Body of pancreas (tissue), 4 donors: ENCODE results near the gene COL19A1.

Source experiments
- POLR2A ChIP-seq, 3 donors: fragments of 450-650 bp; IDR thresholded peaks; one replicate each; pipeline ENCODE4 v1.6.1; 2016; ENCODE audit warnings: antibody characterized with exemption in 3 of 3, mild to moderate bottlenecking in 2 of 3
- TF ChIP-seq, protein P1 (sequence below), 7 experiments: fragments of 450-650 bp in 4 of 7; fragments of 200-600 bp in 3 of 7; sonication (generic) in 3 of 7; IDR thresholded peaks; one replicate each; pipeline ENCODE4 v1.5.1; 2016 to 2019; ENCODE audit warnings: antibody characterized with exemption in 7 of 7

DNA sequence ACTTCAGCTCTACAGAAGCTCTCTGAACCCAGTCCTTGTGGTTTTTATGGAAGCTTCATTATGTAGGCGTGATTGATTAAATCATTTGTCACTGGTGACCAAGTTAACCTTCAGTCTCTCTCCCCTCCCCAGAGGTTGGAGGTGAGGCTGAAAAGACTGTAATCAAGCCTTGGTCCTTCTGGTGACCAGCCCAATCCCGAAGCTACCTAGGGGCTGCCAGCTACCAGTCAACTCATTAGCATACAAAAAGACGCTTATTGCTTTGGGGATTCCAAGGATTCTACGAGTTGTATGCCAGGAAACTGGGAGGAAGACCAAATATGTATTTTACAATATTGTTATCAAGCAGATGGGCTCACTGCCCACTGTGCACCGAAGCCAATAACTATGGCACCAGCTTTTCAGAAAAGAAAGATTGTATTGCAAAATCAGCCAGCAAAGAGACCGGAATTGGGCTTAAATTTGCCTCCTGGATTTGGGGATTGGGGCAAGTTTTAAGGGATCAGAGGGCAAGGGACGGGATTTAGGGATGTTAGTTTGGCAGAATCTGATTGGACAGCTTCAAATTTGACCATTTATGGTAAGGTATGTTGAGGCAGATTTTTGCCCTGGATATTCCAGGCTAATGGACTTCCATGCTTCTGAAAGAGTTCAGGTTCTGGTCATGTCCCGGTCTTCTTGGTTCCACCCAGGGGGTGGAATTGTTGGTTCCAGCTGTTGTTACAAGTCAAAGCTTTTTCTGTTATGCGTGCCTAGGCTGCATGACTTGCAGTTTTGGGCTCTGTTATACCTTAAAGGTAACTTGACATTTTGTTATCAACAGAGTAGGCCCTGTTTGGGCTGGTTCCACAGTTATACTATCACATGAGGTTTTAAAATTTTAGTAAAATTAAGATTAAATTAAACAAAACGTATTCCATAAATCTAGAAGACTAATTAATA is 269.1 kb downstream of the COL19A1 start:
- TF ChIP-seq, protein P1, sequence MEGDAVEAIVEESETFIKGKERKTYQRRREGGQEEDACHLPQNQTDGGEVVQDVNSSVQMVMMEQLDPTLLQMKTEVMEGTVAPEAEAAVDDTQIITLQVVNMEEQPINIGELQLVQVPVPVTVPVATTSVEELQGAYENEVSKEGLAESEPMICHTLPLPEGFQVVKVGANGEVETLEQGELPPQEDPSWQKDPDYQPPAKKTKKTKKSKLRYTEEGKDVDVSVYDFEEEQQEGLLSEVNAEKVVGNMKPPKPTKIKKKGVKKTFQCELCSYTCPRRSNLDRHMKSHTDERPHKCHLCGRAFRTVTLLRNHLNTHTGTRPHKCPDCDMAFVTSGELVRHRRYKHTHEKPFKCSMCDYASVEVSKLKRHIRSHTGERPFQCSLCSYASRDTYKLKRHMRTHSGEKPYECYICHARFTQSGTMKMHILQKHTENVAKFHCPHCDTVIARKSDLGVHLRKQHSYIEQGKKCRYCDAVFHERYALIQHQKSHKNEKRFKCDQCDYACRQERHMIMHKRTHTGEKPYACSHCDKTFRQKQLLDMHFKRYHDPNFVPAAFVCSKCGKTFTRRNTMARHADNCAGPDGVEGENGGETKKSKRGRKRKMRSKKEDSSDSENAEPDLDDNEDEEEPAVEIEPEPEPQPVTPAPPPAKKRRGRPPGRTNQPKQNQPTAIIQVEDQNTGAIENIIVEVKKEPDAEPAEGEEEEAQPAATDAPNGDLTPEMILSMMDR (IDR thresholded peaks at IDR 0.05) = no peak
- no peak for TF ChIP-seq POLR2A (IDR thresholded peaks at IDR 0.05)
